ENCODE results near the gene KLHL1. TPM values are rescaled to one million over a fixed set of nuclear protein-coding genes. Genes with fewer than 3 reads are reported as not detected.
A peak's percentile ranks its signal among the peaks of the same experiment; 100 is the strongest.

Gene KLHL1
- total RNA-seq, 1 donor from 2014 or later: not detected

GRCh38 chr13:69947582-69947981 is 160.7 kb downstream of the KLHL1 start:
- DNase-seq (ENCODE audit: low spot score): no peak
- Mint-ChIP-seq H3K36me3 (ENCODE audit: low read depth, unreplicated experiment) (no peaks in the 10 kb centered on the region), H3K27me3 (ENCODE audit: unreplicated experiment) (no peaks in the 10 kb centered on the region), H3K4me1 (ENCODE audit: unreplicated experiment) (peaks cover 5% of the 10 kb centered on the region), H3K9me3 (ENCODE audit: unreplicated experiment) (no peaks in the 10 kb centered on the region), H3K4me3 (ENCODE audit: unreplicated experiment) (no peak overlapping the region), H3K27ac (ENCODE audit: unreplicated experiment) (no peak overlapping the region)
- TF ChIP-seq, protein P1, sequence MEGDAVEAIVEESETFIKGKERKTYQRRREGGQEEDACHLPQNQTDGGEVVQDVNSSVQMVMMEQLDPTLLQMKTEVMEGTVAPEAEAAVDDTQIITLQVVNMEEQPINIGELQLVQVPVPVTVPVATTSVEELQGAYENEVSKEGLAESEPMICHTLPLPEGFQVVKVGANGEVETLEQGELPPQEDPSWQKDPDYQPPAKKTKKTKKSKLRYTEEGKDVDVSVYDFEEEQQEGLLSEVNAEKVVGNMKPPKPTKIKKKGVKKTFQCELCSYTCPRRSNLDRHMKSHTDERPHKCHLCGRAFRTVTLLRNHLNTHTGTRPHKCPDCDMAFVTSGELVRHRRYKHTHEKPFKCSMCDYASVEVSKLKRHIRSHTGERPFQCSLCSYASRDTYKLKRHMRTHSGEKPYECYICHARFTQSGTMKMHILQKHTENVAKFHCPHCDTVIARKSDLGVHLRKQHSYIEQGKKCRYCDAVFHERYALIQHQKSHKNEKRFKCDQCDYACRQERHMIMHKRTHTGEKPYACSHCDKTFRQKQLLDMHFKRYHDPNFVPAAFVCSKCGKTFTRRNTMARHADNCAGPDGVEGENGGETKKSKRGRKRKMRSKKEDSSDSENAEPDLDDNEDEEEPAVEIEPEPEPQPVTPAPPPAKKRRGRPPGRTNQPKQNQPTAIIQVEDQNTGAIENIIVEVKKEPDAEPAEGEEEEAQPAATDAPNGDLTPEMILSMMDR (IDR thresholded peaks at IDR 0.05; ENCODE audit: unreplicated experiment): no peak

DNA sequence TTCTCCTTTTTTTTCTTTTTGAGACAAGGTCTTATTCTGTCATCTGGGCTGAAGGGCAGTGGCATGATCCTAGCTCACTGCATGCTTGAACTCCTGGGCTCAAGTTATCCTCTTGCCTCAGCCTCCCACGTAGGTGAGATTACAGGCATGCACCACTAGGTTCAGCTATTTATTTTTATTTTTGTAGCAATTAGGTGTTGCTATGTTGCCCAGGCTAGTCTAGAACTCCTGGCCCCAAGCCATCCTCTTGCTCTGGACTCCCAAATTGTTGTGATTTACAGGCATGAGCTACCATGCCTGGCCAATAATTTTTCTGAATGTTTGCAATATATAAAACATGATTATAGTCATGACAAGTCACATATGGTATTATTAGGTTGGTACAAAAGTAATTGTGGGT is 161.7 kb downstream of the KLHL1 start:
- DNase-seq (ENCODE audit: low spot score): no peak
- no peak overlapping the region for H3K4me3 Mint-ChIP-seq (ENCODE audit: unreplicated experiment)
- H3K27ac Mint-ChIP-seq (ENCODE audit: unreplicated experiment): no peak overlapping the region
- TF ChIP-seq, protein P1 (IDR thresholded peaks at IDR 0.05; ENCODE audit: unreplicated experiment): no peak
- H3K4me1 Mint-ChIP-seq (ENCODE audit: unreplicated experiment): peaks cover 5% of the 10 kb centered on the region
- H3K27me3 Mint-ChIP-seq (ENCODE audit: unreplicated experiment): no peaks in the 10 kb centered on the region
- no peaks in the 10 kb centered on the region for H3K36me3 Mint-ChIP-seq (ENCODE audit: low read depth, unreplicated experiment)
- H3K9me3 Mint-ChIP-seq (ENCODE audit: unreplicated experiment): no peaks in the 10 kb centered on the region

DNA sequence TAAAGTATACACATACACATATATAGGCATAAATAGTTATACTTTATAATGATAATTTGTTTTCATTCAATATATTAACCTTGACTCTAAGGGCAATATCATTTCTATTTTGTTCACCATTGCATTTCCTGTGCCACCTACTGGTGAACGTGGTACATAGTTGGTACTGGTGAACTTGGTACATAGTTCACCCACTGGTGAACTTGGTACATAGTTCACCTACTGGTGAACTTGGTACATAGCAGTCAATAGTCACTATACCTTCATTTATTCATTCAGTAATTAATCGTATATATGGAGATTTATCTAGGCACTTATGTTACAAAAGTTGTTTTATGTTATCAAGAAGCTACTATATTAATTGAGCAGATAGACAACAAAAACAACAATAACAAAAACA is 173.2 kb downstream of the KLHL1 start:
- TF ChIP-seq, protein P1 (IDR thresholded peaks at IDR 0.05; ENCODE audit: unreplicated experiment): peak; percentile 72
- Mint-ChIP-seq H3K36me3 (ENCODE audit: low read depth, unreplicated experiment) (no peaks in the 10 kb centered on the region), H3K9me3 (ENCODE audit: unreplicated experiment) (no peaks in the 10 kb centered on the region), H3K27ac (ENCODE audit: unreplicated experiment) (no peak overlapping the region), H3K4me3 (ENCODE audit: unreplicated experiment) (no peak overlapping the region), H3K27me3 (ENCODE audit: unreplicated experiment) (no peaks in the 10 kb centered on the region), H3K4me1 (ENCODE audit: unreplicated experiment) (no peaks in the 10 kb centered on the region)
- DNase-seq (ENCODE audit: low spot score): no peak

- Mint-ChIP-seq H3K27me3 (ENCODE audit: unreplicated experiment) (peaks cover 2% of the 10 kb centered on the region), H3K9me3 (ENCODE audit: unreplicated experiment) (no peaks in the 10 kb centered on the region)
Observed at GRCh38 chr13:69928262-69928661, 180.0 kb downstream of the KLHL1 start.

GRCh38 chr13:69921156-69921555 is 187.1 kb downstream of the KLHL1 start:
- H3K36me3 Mint-ChIP-seq (ENCODE audit: low read depth, unreplicated experiment): peaks cover 3% of the 10 kb centered on the region
- H3K27me3 Mint-ChIP-seq (ENCODE audit: unreplicated experiment): peaks cover 2% of the 10 kb centered on the region
- no peaks in the 10 kb centered on the region for H3K9me3 Mint-ChIP-seq (ENCODE audit: unreplicated experiment)
- H3K27ac Mint-ChIP-seq (ENCODE audit: unreplicated experiment): no peak overlapping the region
- no peak for DNase-seq (ENCODE audit: low spot score)
- peaks cover 10% of the 10 kb centered on the region for H3K4me1 Mint-ChIP-seq (ENCODE audit: unreplicated experiment)
- TF ChIP-seq, protein P1 (IDR thresholded peaks at IDR 0.05; ENCODE audit: unreplicated experiment): no peak
- H3K4me3 Mint-ChIP-seq (ENCODE audit: unreplicated experiment): no peak overlapping the region

More at GRCh38 chr13:69928262-69928661, 180.0 kb downstream of the KLHL1 start:
- Mint-ChIP-seq H3K4me3 (ENCODE audit: unreplicated experiment) (no peak overlapping the region), H3K27ac (ENCODE audit: unreplicated experiment) (no peak overlapping the region), H3K4me1 (ENCODE audit: unreplicated experiment) (no peaks in the 10 kb centered on the region), H3K36me3 (ENCODE audit: low read depth, unreplicated experiment) (peaks cover 3% of the 10 kb centered on the region)
- no peak for DNase-seq (ENCODE audit: low spot score)
- TF ChIP-seq, protein P1 (IDR thresholded peaks at IDR 0.05; ENCODE audit: unreplicated experiment): no peak
